Parathyroid adenoma (tissue), 2 donors: ENCODE data around the gene PRELP.

Experiments
- H2AFZ ChIP-seq: fragments of 300-600 bp; sonication (generic); one replicate; pipeline ENCODE4 v1.7.0; 2017; ENCODE audit warnings: antibody characterized with exemption, mild to moderate bottlenecking
- H3K27ac ChIP-seq: fragments of 300-600 bp; sonication (generic); one replicate; pipeline ENCODE4 v1.7.0; 2017
- H3K27me3 ChIP-seq: fragments of 300-600 bp; sonication (generic); one replicate; pipeline ENCODE4 v1.7.0; 2017; ENCODE audit warnings: low read length; ENCODE audit not compliant: control insufficient read depth, insufficient read depth
- H3K36me3 ChIP-seq: fragments of 300-600 bp; sonication (generic); one replicate; pipeline ENCODE4 v1.7.0; 2017; ENCODE audit warnings: low read length; ENCODE audit not compliant: control insufficient read depth, insufficient read depth
- H3K4me1 ChIP-seq: fragments of 300-600 bp; sonication (generic); one replicate; pipeline ENCODE4 v1.7.0; 2017; ENCODE audit warnings: control low read depth
- H3K4me2 ChIP-seq: fragments of 300-600 bp; sonication (generic); one replicate; pipeline ENCODE4 v1.7.0; 2017; ENCODE audit warnings: low read length
- H3K4me3 ChIP-seq: fragments of 300-600 bp; sonication (generic); one replicate; pipeline ENCODE4 v1.7.0; 2017; ENCODE audit warnings: low read depth, low read length
- H3K79me2 ChIP-seq: fragments of 300-600 bp; sonication (generic); one replicate; pipeline ENCODE4 v1.7.0; 2017; ENCODE audit warnings: control low read depth
- H3K9ac ChIP-seq: fragments of 300-600 bp; sonication (generic); one replicate; pipeline ENCODE4 v1.7.0; 2017; ENCODE audit warnings: mild to moderate bottlenecking
- H3K9me3 ChIP-seq: fragments of 300-600 bp; sonication (generic); one replicate; pipeline ENCODE4 v1.7.0; 2017; ENCODE audit warnings: low read length; ENCODE audit not compliant: control insufficient read depth
- CTCF ChIP-seq: fragments of 300-600 bp; sonication (generic); IDR thresholded peaks from one replicate; pipeline ENCODE4 v1.7.0; 2017; ENCODE audit warnings: antibody characterized with exemption, mild to moderate bottlenecking
- donor health status: primary hyperparathyroidism.

Gene PRELP

DNA sequence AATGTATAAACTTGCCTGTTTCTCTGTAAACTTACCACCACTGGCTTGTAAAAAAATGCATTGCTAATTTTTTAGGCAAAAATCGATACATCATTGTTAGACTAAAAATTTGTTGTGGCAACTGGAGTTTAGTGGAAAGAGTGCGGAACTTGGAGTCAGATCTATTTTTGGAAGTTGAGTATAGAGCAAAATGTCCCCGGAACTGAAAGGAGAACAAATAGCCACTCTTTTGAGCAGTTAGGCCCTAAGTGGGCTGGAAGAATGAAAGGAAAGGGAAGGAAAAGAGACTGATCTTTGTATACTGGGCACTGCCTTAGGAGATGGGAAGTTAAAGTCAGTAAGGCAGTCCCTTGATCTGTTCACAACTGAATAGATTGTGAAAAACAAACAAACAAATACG, 48.5 kb downstream of the PRELP start:
- TF ChIP-seq CTCF: no peak
- no peak overlapping the region for H2AFZ ChIP-seq
- no peak overlapping the region for H3K4me2 ChIP-seq
- H3K4me1 ChIP-seq: no peaks in the 10 kb centered on the region
- no peaks in the 10 kb centered on the region for H3K36me3 ChIP-seq
- no peaks in the 10 kb centered on the region for H3K79me2 ChIP-seq
- no peak overlapping the region for H3K27ac ChIP-seq
- no peaks in the 10 kb centered on the region for H3K27me3 ChIP-seq
- no peaks in the 10 kb centered on the region for H3K9me3 ChIP-seq
- no peak overlapping the region for H3K9ac ChIP-seq
- H3K4me3 ChIP-seq: no peak overlapping the region

DNA sequence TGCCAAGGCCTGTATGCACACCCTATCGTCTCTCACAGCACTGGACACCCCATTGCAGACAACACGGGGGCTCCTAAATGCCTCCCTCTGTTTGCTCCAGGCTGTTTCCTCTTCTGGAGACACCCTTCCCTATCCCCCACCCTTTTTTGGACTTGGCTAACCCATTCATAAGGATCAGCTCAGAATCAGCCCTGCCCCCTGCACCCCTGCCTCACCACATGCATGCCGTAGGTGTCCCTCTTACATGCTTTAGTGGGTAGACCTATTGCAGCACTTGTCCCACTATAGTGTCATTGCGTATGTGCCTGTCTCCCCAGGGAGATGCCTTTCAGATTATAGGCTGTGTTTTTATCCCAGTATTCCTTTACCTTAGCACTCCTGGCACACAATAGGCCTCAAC, 49.2 kb downstream of the PRELP start:
- H3K4me3 ChIP-seq: no peak overlapping the region
- no peaks in the 10 kb centered on the region for H3K27me3 ChIP-seq
- no peak overlapping the region for H3K27ac ChIP-seq
- no peak overlapping the region for H2AFZ ChIP-seq
- no peak overlapping the region for H3K4me2 ChIP-seq
- no peaks in the 10 kb centered on the region for H3K4me1 ChIP-seq
- H3K9me3 ChIP-seq: no peaks in the 10 kb centered on the region
- no peaks in the 10 kb centered on the region for H3K36me3 ChIP-seq
- H3K79me2 ChIP-seq: no peaks in the 10 kb centered on the region
- H3K9ac ChIP-seq: no peak overlapping the region
- TF ChIP-seq CTCF: no peak

DNA sequence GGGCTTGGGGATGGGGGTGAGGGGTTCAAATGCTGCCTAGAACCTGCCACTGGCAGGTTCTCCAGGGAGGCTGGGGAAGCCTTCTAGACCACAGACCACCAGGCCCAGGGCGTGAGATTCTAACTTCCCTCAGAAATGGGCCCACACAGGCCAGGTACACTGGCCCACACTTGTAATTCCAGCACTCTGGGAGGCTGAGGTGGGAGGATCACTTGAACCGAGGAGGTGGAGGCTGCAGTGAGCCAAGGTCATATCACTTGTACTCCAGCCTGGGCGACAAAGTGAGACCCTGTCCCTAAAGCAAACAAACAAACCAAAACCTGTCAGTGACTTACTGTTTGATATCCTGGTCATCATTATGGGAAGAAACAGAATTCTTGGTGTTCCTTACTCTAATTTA, 50.1 kb downstream of the PRELP start:
- no peak overlapping the region for H3K4me3 ChIP-seq
- H2AFZ ChIP-seq: no peak overlapping the region
- H3K79me2 ChIP-seq: no peaks in the 10 kb centered on the region
- no peak overlapping the region for H3K4me2 ChIP-seq
- no peak overlapping the region for H3K9ac ChIP-seq
- no peaks in the 10 kb centered on the region for H3K4me1 ChIP-seq
- TF ChIP-seq CTCF: no peak
- H3K9me3 ChIP-seq: no peaks in the 10 kb centered on the region
- H3K36me3 ChIP-seq: no peaks in the 10 kb centered on the region
- H3K27me3 ChIP-seq: no peaks in the 10 kb centered on the region
- H3K27ac ChIP-seq: no peak overlapping the region

DNA sequence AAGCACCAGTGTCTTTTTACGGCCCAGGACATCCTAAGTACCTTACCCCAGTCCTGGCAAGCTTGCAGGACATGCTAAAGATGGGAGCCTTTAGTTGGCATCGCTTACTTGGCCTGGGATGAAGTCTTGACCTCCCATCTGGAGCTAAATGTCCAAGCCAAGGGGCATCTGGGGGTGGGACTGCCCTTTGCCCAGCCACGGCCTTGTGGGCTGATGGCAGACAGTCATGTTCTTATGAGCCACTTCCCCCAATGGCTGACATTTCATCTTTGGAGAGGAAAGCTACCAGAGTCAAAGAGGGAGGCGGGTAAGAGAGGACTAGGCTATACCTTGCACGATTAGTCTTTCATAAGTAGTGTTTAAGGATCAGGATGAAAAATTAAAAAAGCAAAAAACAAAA, 50.5 kb downstream of the PRELP start:
- Histone ChIP-seq H2AFZ (no peak overlapping the region), H3K4me2 (no peak overlapping the region), H3K27me3 (no peaks in the 10 kb centered on the region), H3K4me3 (no peak overlapping the region), H3K9ac (no peak overlapping the region), H3K9me3 (no peaks in the 10 kb centered on the region), H3K79me2 (no peaks in the 10 kb centered on the region), H3K27ac (no peak overlapping the region), H3K4me1 (no peaks in the 10 kb centered on the region), H3K36me3 (no peaks in the 10 kb centered on the region)
- TF ChIP-seq CTCF: no peak

DNA sequence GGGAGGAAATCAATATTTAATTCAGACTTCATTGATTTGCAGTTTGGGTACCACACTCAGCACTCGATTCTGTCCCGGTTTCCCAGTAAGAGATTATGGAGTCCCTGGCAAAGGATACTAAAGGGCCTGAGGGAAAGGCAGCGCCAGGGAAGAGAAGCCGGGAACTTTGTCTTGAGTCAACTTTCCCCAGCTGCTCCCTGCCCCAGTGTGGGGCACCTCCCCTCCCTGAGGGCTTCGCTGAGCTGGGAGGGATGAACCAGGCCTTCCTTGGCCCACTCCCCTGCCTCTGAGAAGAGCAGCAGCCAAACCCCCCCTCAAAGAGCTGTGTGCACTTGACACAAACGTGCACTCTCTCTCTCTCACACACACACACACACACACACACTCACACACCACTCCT, 51.0 kb downstream of the PRELP start:
- H3K4me2 ChIP-seq: no peak overlapping the region
- no peak for TF ChIP-seq CTCF
- no peak overlapping the region for H3K9ac ChIP-seq
- H3K36me3 ChIP-seq: no peaks in the 10 kb centered on the region
- no peaks in the 10 kb centered on the region for H3K27me3 ChIP-seq
- H3K27ac ChIP-seq: no peak overlapping the region
- no peak overlapping the region for H3K4me3 ChIP-seq
- no peaks in the 10 kb centered on the region for H3K9me3 ChIP-seq
- H2AFZ ChIP-seq: no peak overlapping the region
- H3K79me2 ChIP-seq: no peaks in the 10 kb centered on the region
- H3K4me1 ChIP-seq: no peaks in the 10 kb centered on the region
